Sigmoid colon (tissue), 7 donors: Measurements from ENCODE around the gene ATP1A2. TPM values are rescaled to one million over a fixed set of nuclear protein-coding genes. Genes with fewer than 3 reads are reported as not detected.

ENCODE experiments used
- DNase-seq: peaks from one replicate; pipeline ENCODE4 v3.0.0-alpha.2; 2019
- H3K27ac ChIP-seq, 4 donors: fragments of 200-600 bp; sonication (generic); one replicate each; pipeline ENCODE4 v1.5.1; 2016 to 2019; ENCODE audit warnings: mild to moderate bottlenecking in 1 of 4
- H3K27me3 ChIP-seq, 3 donors: fragments of 200-600 bp; sonication (generic); one replicate each; pipeline ENCODE4 v1.5.1; 2019; ENCODE audit warnings: mild to moderate bottlenecking in 1 of 3
- H3K36me3 ChIP-seq, 4 donors: fragments of 200-600 bp; sonication (generic); one replicate each; pipeline ENCODE4 v1.5.1; 2016 to 2019
- H3K4me1 ChIP-seq, 4 donors: fragments of 200-600 bp; sonication (generic); one replicate each; pipeline ENCODE4 v1.5.1; 2017 to 2019
- H3K4me3 ChIP-seq, 4 donors: fragments of 200-600 bp; sonication (generic); one replicate each; pipeline ENCODE4 v1.5.1; 2017 to 2019; ENCODE audit warnings: mild to moderate bottlenecking in 2 of 4, moderate library complexity in 1 of 4
- H3K9me3 ChIP-seq, 4 donors: fragments of 200-600 bp in 3 of 4; sonication (generic) in 3 of 4; one replicate each; pipeline versions ENCODE4 v1.5.1 to v1.6.1; 2013 to 2019
- CTCF ChIP-seq, 4 experiments: fragments of 450-650 bp in 3 of 4; fragments of 200-600 bp in 1 of 4; IDR thresholded peaks; one replicate each; pipeline ENCODE4 v1.5.1; 2016 to 2019; ENCODE audit warnings: antibody characterized with exemption in 4 of 4, mild to moderate bottlenecking in 3 of 4, moderate library complexity in 2 of 4
- EP300 ChIP-seq, 4 donors: sonication (generic); formaldehyde crosslinking; IDR thresholded peaks; one replicate each; pipeline ENCODE4 v1.6.1; 2017; ENCODE audit warnings: antibody characterized with exemption in 4 of 4
- POLR2A ChIP-seq, 2 donors: fragments of 450-650 bp; IDR thresholded peaks; one replicate each; pipeline ENCODE4 v1.6.1; 2016; ENCODE audit warnings: antibody characterized with exemption in 2 of 2, mild to moderate bottlenecking in 2 of 2, moderate library complexity in 2 of 2
- POLR2AphosphoS5 ChIP-seq, 4 donors: sonication (generic); formaldehyde crosslinking; IDR thresholded peaks; one replicate each; pipeline ENCODE4 v1.6.1; 2017; ENCODE audit warnings: antibody characterized with exemption in 4 of 4
- WGBS, 2 donors: extraction: QIAGEN DNeasy Blood & Tissue Kit; methylation state at CpG; one replicate each; pipeline ENCODE4 v1.1.7; 2013; 5-methylcytosine and 5-hydroxymethylcytosine counted together
- intact Hi-C: fragments of 100-400 bp; cut with DNase I; formaldehyde crosslinking; loops from one replicate; pipeline ENCODE4 v1.15.1; 2023
- polyA plus RNA-seq, 3 donors: library from polyadenylated mRNA; stranded (reverse); fragments of 200-250 nt; gene quantifications; one replicate each; pipeline ENCODE4 v1.2.3, GENCODE V29; 2013
- total RNA-seq, 4 donors: library from RNA; depleted of rRNA; stranded (reverse); fragments of >200 nt; gene quantifications; one replicate each; pipeline ENCODE4 v1.1.0, GENCODE V29; 2016
- donor health status: healthy with polysubstance abuse.
- donor health status: Bipolar disorder and iron deficiency.
- donor health status: healthy.

Gene ATP1A2
- total and polyA plus RNA-seq, 7 donors: 0.92 to 153 (median 60.7) TPM

- Histone ChIP-seq H3K36me3 (peaks cover 6 to 56% (median 12%) of the 10 kb centered on the region in 4 donors), H3K9me3 (no peaks in the 10 kb centered on the region), H3K4me3 (no peak overlapping the region), H3K27me3 (no peaks in the 10 kb centered on the region), H3K27ac (no peak overlapping the region), H3K4me1 (peaks cover 0 to 25% (median 22%) of the 10 kb centered on the region in 4 donors)
- intact Hi-C loops: no loop called here
- TF ChIP-seq EP300 (IDR thresholded peaks at IDR 0.05) (no peak), CTCF (IDR thresholded peaks at IDR 0.05) (no peak), POLR2A (IDR thresholded peaks at IDR 0.05) (no peak), POLR2AphosphoS5 (IDR thresholded peaks at IDR 0.05) (no peak)
- 80 to 83% methylated on average over 9 of the region's 9 CpGs for WGBS, 2 donors
- DNase-seq: no peak
Observed at GRCh38 chr1:160093069-160093395, 22.5 kb upstream of the ATP1A2 start.

- peaks cover 6 to 51% (median 12%) of the 10 kb centered on the region in 4 donors for H3K36me3 ChIP-seq
Observed at GRCh38 chr1:160093624-160094290, 21.8 kb upstream of the ATP1A2 start.

GRCh38 chr1:160094291-160094625 is 21.3 kb upstream of the ATP1A2 start:
- H3K27ac ChIP-seq: no peak overlapping the region
- no peaks in the 10 kb centered on the region for H3K27me3 ChIP-seq
- DNase-seq: no peak
- no peak overlapping the region for H3K4me3 ChIP-seq
- TF ChIP-seq POLR2A (IDR thresholded peaks at IDR 0.05) (no peak), POLR2AphosphoS5 (IDR thresholded peaks at IDR 0.05) (no peak), CTCF (IDR thresholded peaks at IDR 0.05) (no peak), EP300 (IDR thresholded peaks at IDR 0.05) (no peak)
- intact Hi-C loops: no loop called here
- WGBS, 2 donors: 26 to 77% methylated on average over 4 of the region's 4 CpGs
- no peaks in the 10 kb centered on the region for H3K9me3 ChIP-seq
- peaks cover 0 to 29% (median 26%) of the 10 kb centered on the region in 4 donors for H3K4me1 ChIP-seq
- peaks cover 6 to 50% (median 12%) of the 10 kb centered on the region in 4 donors for H3K36me3 ChIP-seq

More at GRCh38 chr1:160093624-160094290, 21.8 kb upstream of the ATP1A2 start:
- DNase-seq: no peak
- intact Hi-C loops: no loop called here
- Histone ChIP-seq H3K27me3 (no peaks in the 10 kb centered on the region), H3K4me3 (no peak overlapping the region), H3K9me3 (no peaks in the 10 kb centered on the region), H3K27ac (no peak overlapping the region), H3K4me1 (peaks cover 0 to 26% (median 23%) of the 10 kb centered on the region in 4 donors)
- no peak for TF ChIP-seq POLR2AphosphoS5 (IDR thresholded peaks at IDR 0.05)
- TF ChIP-seq EP300 (IDR thresholded peaks at IDR 0.05): no peak
- TF ChIP-seq POLR2A (IDR thresholded peaks at IDR 0.05): no peak
- TF ChIP-seq CTCF (IDR thresholded peaks at IDR 0.05): no peak
- WGBS, 2 donors: 47 to 81% methylated on average over 21 of the region's 21 CpGs

- Histone ChIP-seq H3K4me3 (no peak overlapping the region), H3K27ac (no peak overlapping the region), H3K4me1 (peaks cover 0 to 34% (median 28%) of the 10 kb centered on the region in 4 donors), H3K36me3 (peaks cover 6 to 50% (median 12%) of the 10 kb centered on the region in 4 donors), H3K27me3 (no peaks in the 10 kb centered on the region), H3K9me3 (no peaks in the 10 kb centered on the region)
- no peak for TF ChIP-seq CTCF (IDR thresholded peaks at IDR 0.05)
- TF ChIP-seq POLR2AphosphoS5 (IDR thresholded peaks at IDR 0.05): no peak
- no peak for TF ChIP-seq POLR2A (IDR thresholded peaks at IDR 0.05)
- TF ChIP-seq EP300 (IDR thresholded peaks at IDR 0.05): no peak
- DNase-seq: no peak
- 48 to 87% methylated on average over 14 of the region's 14 CpGs for WGBS, 2 donors
- intact Hi-C loops: loop anchor here (5.0 kb wide), 2 partner anchors 63 to 247 kb away; partner anchors contain the start of genes COPA, NCSTN and PIGM
Observed at GRCh38 chr1:160094806-160095205, 20.8 kb upstream of the ATP1A2 start.
